Measurements from ENCODE around the gene PALLD. TPM values are rescaled to one million over a fixed set of nuclear protein-coding genes. Genes with fewer than 3 reads are reported as not detected.

The PALLD gene
- total RNA-seq, 1 donor from 2014 or later: 45.6 TPM

DNA sequence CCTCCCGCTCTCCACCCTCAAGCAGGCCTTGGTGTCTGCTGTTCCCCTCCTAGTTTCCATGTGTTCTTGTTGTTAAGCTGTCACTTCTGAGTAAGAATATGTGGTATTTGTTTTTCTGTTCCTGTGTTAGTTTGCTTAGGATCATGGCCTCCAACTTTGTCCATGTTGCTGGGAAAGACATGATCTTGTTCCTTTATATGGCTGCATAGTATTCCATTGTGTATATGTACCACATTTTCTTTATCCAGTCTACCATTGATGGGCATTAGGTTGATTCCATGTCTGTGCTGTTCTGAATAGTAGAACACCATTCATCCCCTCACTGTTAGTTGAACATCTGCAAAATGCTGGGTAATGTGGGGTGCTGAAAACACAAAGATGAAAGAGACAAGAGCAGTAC is 222.9 kb downstream of the PALLD start:
- TF ChIP-seq, protein P1, sequence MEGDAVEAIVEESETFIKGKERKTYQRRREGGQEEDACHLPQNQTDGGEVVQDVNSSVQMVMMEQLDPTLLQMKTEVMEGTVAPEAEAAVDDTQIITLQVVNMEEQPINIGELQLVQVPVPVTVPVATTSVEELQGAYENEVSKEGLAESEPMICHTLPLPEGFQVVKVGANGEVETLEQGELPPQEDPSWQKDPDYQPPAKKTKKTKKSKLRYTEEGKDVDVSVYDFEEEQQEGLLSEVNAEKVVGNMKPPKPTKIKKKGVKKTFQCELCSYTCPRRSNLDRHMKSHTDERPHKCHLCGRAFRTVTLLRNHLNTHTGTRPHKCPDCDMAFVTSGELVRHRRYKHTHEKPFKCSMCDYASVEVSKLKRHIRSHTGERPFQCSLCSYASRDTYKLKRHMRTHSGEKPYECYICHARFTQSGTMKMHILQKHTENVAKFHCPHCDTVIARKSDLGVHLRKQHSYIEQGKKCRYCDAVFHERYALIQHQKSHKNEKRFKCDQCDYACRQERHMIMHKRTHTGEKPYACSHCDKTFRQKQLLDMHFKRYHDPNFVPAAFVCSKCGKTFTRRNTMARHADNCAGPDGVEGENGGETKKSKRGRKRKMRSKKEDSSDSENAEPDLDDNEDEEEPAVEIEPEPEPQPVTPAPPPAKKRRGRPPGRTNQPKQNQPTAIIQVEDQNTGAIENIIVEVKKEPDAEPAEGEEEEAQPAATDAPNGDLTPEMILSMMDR (conservative IDR thresholded peaks at IDR 0.05; ENCODE audit: low read depth, low read length): no peak
- no peak for DNase-seq (ENCODE audit: low read depth)

DNA sequence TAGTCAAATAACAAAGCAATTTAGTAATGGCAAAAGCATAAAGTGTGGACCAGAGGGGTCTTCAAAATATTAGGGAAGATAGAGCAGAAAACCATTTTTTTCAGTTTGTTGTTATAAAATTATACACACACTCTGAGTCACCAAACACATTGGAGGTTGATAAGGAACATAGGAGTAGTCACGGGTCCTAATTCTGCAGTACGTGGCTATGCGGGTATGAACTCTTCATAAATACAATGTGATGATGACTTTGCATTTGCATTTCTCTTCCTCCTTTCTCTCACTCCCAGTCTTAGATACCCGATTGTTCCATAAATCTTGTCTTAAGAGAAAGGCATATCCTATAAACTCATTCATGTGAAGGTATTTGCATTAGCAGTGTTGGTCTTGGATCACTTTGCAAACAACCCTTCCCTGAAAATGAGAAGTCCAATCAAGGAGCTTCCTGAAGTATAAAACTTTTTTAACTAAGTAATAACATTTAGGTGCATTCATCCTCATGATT is 223.6 kb downstream of the PALLD start:
- TF ChIP-seq, protein P1 (conservative IDR thresholded peaks at IDR 0.05; ENCODE audit: low read depth, low read length): no peak
- no peak for DNase-seq (ENCODE audit: low read depth)
- no peak overlapping the region for H3K4me3 ChIP-seq (ENCODE audit: low read depth, low read length)

More for the DNA sequence above, 222.9 kb downstream of the PALLD start:
- no peak overlapping the region for H3K4me3 ChIP-seq (ENCODE audit: low read depth, low read length)

DNA sequence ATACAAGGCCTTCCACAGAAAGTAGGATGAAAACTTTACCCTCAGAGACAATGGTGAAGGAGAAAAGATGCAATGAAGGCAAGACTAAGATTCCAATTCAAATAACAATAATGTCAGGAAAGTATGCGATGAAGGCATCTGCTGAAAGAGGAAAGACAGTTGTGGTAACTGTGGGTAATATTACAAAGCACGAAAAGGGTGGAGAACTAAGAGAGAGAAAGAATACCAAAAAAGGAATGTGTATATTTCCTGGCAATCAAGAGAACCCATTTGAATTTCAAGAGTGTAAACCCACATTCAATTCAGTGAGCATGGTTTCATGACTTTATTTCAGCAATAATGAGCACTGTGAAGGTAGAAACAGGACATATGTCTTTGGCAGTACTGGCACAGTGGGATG is 225.5 kb downstream of the PALLD start:
- TF ChIP-seq, protein P1 (conservative IDR thresholded peaks at IDR 0.05; ENCODE audit: low read depth, low read length): no peak
- no peak overlapping the region for H3K4me3 ChIP-seq (ENCODE audit: low read depth, low read length)
- DNase-seq (ENCODE audit: low read depth): no peak

DNA sequence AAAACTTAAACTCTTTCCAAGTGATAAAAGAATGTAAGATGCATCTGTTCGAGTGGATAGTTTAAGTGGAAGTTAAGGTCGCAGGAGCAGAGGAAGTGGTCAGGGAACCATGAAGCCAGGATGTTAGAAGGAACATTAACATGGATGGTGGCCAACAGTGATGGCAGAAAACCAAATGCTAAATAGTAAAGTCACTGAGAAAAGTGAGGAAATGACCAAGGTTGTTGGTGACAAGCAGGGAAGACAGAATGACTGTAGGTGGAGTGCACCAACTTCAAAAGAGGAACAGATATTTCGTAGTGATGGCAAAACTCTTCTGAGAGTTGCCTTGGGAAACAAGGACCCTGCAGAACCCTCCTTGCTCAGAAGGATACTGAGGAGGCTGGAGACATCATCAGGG is 226.2 kb downstream of the PALLD start:
- H3K4me3 ChIP-seq (ENCODE audit: low read depth, low read length): no peak overlapping the region
- TF ChIP-seq, protein P1 (conservative IDR thresholded peaks at IDR 0.05; ENCODE audit: low read depth, low read length): no peak
- no peak for DNase-seq (ENCODE audit: low read depth)

DNA sequence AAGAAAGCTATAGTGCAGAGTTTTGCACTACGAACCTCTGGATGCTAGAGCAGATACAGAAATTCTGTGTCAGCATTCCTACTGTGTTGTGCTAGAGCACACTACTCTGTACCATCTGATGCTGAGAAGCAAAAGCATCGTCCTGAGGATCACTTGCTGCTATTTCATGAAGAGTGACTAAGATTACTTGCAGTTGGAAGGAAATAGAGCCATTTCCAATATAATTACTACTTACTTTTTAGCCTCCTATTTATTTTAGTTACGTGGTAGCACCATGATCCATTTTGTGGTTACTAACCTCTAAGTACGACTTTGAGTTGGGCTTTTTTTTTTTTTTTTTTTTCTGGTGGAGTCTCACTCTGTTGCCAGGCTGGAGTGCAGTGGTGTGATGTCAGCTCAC is 226.7 kb downstream of the PALLD start:
- TF ChIP-seq, protein P1 (conservative IDR thresholded peaks at IDR 0.05; ENCODE audit: low read depth, low read length): no peak
- no peak for DNase-seq (ENCODE audit: low read depth)
- no peak overlapping the region for H3K4me3 ChIP-seq (ENCODE audit: low read depth, low read length)

DNA sequence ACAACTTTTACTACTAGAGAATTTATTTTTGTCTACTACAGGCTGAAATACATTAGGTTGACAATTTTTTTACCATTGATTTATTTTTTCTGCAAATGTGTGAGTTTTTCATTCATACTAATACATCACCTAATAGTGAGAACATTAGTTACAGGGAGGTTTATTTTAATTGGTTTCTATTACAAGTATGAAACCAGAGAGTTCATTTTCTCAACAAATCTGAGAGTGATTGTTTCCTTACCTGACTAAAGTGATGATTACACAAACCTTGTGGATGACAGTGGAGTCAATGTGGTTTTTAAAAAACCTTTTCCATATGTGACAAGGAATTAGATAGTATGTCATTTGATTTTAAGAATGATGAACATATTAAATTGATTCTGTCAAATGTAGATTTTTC is 227.4 kb downstream of the PALLD start:
- no peak for DNase-seq (ENCODE audit: low read depth)
- H3K4me3 ChIP-seq (ENCODE audit: low read depth, low read length): no peak overlapping the region
- TF ChIP-seq, protein P1 (conservative IDR thresholded peaks at IDR 0.05; ENCODE audit: low read depth, low read length): no peak

DNA sequence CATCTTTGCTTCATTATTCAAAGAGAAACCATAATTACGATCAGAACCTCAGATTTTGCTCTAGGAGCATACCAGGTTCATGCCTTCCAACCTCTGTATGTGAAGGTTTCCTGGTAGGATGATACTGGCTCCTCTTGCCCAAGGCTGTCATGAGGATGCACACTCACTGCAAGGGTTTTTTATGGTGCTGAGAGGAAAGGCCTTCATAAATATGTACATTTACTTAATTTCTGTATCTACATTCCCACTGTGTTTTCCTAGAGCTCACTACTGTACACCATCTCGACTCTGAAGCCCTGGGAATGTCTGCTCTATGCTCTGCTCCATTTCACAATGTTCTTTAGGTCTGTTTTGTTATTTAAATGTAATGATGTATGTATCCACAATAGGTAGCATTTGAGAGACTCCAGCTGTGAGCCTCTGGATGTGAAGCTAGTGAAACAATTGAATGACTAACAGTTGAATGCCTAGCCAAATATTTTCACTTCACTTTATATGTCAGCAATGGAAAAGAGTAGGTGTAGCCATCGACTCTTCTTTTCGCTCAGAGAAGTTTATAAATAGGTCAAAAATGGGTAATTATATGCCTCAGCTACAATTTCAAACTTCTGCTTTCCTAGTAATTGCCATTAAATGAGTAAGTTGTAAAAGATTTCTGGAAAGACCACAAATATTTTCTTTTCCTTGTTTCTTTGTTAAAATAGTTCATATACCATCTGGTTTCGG is 228.0 kb downstream of the PALLD start:
- DNase-seq (ENCODE audit: low read depth): no peak
- TF ChIP-seq, protein P1 (conservative IDR thresholded peaks at IDR 0.05; ENCODE audit: low read depth, low read length): no peak
- H3K4me3 ChIP-seq (ENCODE audit: low read depth, low read length): no peak overlapping the region

Measured in epithelial cell of proximal tubule (primary cell).